ENCODE measurements around the gene CMTR1. TPM values are rescaled to one million over a fixed set of nuclear protein-coding genes. Genes with fewer than 3 reads are reported as not detected.
A peak's percentile ranks its signal among the peaks of the same experiment; 100 is the strongest.

CMTR1 gene
- total RNA-seq, 1 experiment from 2014 or later, result 34.8 TPM

GRCh38 chr6:37485291-37485702 is 52.3 kb downstream of the CMTR1 start:
- no peak overlapping the region for H2AK5ac ChIP-seq (ENCODE audit: insufficient read length, low read length)
- Mint-ChIP-seq H3K27ac (no peak overlapping the region), H3K36me3 (ENCODE audit: insufficient read depth in 1 of 3, low read depth in 3 of 3) (peaks cover 4 to 19% (median 9%) of the 10 kb centered on the region in 3 experiments; a peak in 6 of 7 replicates), H3K9me3 (no peaks in the 10 kb centered on the region), H3K27me3 (ENCODE audit: low read depth) (no peaks in the 10 kb centered on the region; the same call in 1 of the 2 replicates), H3K4me3 (no peak overlapping the region), H3K4me1 (peaks cover 31 to 48% of the 10 kb centered on the region in 2 experiments)
- H4K91ac ChIP-seq (ENCODE audit: insufficient read length, low read depth, low read length), result no peak overlapping the region
- peaks cover 4% of the 10 kb centered on the region; the same call in 1 of the 2 replicates for H3K4me1 ChIP-seq (ENCODE audit: insufficient read depth, low read length)
- H2BK20ac ChIP-seq (ENCODE audit: low read depth, low read length, poor library complexity, severe bottlenecking), result no peak overlapping the region
- no peaks in the 10 kb centered on the region for H3K9me3 ChIP-seq (ENCODE audit: control insufficient read depth, low read depth, low read length)
- H3K23ac ChIP-seq (ENCODE audit: insufficient read length, low read depth, low read length), result no peak overlapping the region
- H3K4ac ChIP-seq (ENCODE audit: low read depth, low read length), result no peak overlapping the region
- no peak overlapping the region for H4K5ac ChIP-seq (ENCODE audit: insufficient read length, low read depth, low read length)
- no peaks in the 10 kb centered on the region for H4K20me1 ChIP-seq (ENCODE audit: control insufficient read depth, insufficient read depth, insufficient read length)
- H3K18ac ChIP-seq (ENCODE audit: insufficient read length, low read depth, low read length), result no peak overlapping the region
- H3K79me2 ChIP-seq (ENCODE audit: insufficient read depth, low read length), result no peaks in the 10 kb centered on the region
- H3K9ac ChIP-seq (ENCODE audit: extremely low read depth, insufficient read length, low read length), result no peak overlapping the region
- no CpG with 5 or more reads among the region's 10 CpGs for WGBS (ENCODE audit: extremely low coverage, insufficient read length, low lambda C conversion rate)
- no peaks in the 10 kb centered on the region for H3K23me2 ChIP-seq (ENCODE audit: insufficient read length, low read depth, low read length, poor library complexity, severe bottlenecking)
- peak; percentile 52; the same call in 2 of the 3 replicates for TF ChIP-seq CTCF (conservative IDR thresholded peaks at IDR 0.05)
- peak; percentile 56 for DNase-seq
- H2BK5ac ChIP-seq (ENCODE audit: insufficient read length, low read length), result no peak overlapping the region
- H2BK120ac ChIP-seq (ENCODE audit: low read depth, low read length, poor library complexity, severe bottlenecking), result no peak overlapping the region
- no peaks in the 10 kb centered on the region for H3K79me1 ChIP-seq (ENCODE audit: insufficient read depth, low read depth, low read length, poor library complexity, severe bottlenecking)
- no peak overlapping the region for H4K8ac ChIP-seq (replicated peaks; ENCODE audit: insufficient read length, low read depth, low read length)
- no peak overlapping the region for H2BK15ac ChIP-seq (ENCODE audit: low read depth, low read length)
- H2AFZ ChIP-seq (ENCODE audit: low read length), result no peak overlapping the region
- no peak overlapping the region for H2BK12ac ChIP-seq (ENCODE audit: insufficient read length, low read depth, low read length)
- no peak overlapping the region for H3K56ac ChIP-seq (ENCODE audit: insufficient read length, low read depth, low read length)
- no peak overlapping the region for H3T11ph ChIP-seq (ENCODE audit: low read length)
- H3K27me3 ChIP-seq (ENCODE audit: insufficient read depth, low read length), result no peaks in the 10 kb centered on the region
- no peak overlapping the region for H3K14ac ChIP-seq (ENCODE audit: insufficient read depth, low read length)
- H3K27ac ChIP-seq (ENCODE audit: insufficient read length, low read depth, low read length), result no peak overlapping the region
- no peak overlapping the region for H3K4me2 ChIP-seq (ENCODE audit: insufficient read depth, insufficient read length, low read length)

Measured in H9 (cell line).